Transverse colon (tissue), 4 donors: Measurements from ENCODE around the gene ROBO1.

Experiments used
- CTCF ChIP-seq, 5 experiments: fragments of 200-600 bp in 3 of 5; fragments of 450-650 bp in 2 of 5; sonication (generic) in 3 of 5; IDR thresholded peaks; 1 replicate in 2 of 5; 2 replicates in 3 of 5; pipeline ENCODE4 v1.5.1; 2016 to 2017; ENCODE audit warnings: antibody characterized with exemption in 5 of 5, inconsistent platforms in 3 of 5, mild to moderate bottlenecking in 2 of 5, moderate library complexity in 1 of 5
- EP300 ChIP-seq: sonication (generic); formaldehyde crosslinking; IDR thresholded peaks from one replicate; pipeline ENCODE4 v1.6.1; 2017; ENCODE audit warnings: antibody characterized with exemption, low read depth
- POLR2A ChIP-seq: fragments of 450-650 bp; IDR thresholded peaks from one replicate; pipeline ENCODE4 v1.6.1; 2016; ENCODE audit warnings: antibody characterized with exemption, mild to moderate bottlenecking, moderate library complexity
- POLR2AphosphoS5 ChIP-seq, 3 donors: sonication (generic); formaldehyde crosslinking; IDR thresholded peaks; one replicate each; pipeline ENCODE4 v1.6.1; 2016; ENCODE audit warnings: antibody characterized with exemption in 3 of 3

GRCh38 chr3:79258479-79258878 lies 509.3 kb downstream of the ROBO1 start:
- TF ChIP-seq CTCF (IDR thresholded peaks at IDR 0.05) = no peak
- TF ChIP-seq POLR2AphosphoS5 (IDR thresholded peaks at IDR 0.05) = no peak
- TF ChIP-seq POLR2A = no peak
- TF ChIP-seq EP300 = no peak
